Stimulated activated CD8-positive, alpha-beta memory T cell treated with anti-CD3 and anti-CD28 coated beads, Interleukin-12 subunit alpha, Interleukin-12 subunit beta, amount 100 ng/mL, for 4 hours (primary cell): Measurements from ENCODE around the gene TCTN3.
"Not testable (repeated sequence)": the region's sequence is repeated elsewhere in the genome, so short reads cannot be mapped to it uniquely, and the experiment has no call there.

ENCODE experiments used
- DNase-seq: peaks from one replicate; pipeline ENCODE4 v3.0.0-alpha.2; 2020; ENCODE audit warnings: low read depth

TCTN3 gene

DNA sequence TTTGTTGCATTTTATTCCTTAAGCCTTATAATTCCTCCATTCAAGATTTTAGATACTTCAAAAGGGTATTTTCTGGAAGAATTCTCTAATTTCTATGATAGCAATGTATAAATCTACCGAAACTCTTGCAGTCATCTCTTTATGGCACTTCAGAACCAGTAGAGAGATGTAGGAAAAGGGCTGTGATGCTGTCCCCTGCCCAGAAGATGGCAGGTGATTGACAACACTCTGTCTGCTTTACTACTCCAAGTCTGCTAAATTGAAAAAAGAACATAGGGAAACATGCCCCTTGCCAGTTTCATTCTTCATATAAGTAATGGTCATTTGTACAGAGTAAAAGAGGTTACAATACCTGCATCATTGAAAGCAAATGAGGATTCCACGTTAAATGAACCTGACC, 5.1 kb downstream of the TCTN3 start:
- DNase-seq = no peak

DNA sequence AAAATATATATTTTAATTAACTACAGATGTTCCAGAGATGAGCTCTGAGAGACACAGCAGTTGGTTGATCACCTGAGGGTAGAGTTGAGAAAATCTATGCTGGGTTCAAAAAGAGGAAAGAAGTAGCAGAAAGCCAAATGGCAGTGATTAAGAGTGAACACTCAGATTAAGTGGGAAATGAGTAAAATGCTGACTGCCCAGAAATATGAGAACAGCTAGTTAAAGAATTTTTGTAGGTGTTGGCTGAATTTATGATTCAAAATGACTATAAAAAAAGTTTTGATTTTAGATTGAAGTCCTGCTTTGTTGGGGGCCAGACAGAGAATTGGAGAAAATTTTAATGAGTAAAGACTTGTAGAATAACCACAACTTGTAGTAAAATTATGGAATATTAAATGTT, 9.8 kb downstream of the TCTN3 start:
- no peak for DNase-seq

DNA sequence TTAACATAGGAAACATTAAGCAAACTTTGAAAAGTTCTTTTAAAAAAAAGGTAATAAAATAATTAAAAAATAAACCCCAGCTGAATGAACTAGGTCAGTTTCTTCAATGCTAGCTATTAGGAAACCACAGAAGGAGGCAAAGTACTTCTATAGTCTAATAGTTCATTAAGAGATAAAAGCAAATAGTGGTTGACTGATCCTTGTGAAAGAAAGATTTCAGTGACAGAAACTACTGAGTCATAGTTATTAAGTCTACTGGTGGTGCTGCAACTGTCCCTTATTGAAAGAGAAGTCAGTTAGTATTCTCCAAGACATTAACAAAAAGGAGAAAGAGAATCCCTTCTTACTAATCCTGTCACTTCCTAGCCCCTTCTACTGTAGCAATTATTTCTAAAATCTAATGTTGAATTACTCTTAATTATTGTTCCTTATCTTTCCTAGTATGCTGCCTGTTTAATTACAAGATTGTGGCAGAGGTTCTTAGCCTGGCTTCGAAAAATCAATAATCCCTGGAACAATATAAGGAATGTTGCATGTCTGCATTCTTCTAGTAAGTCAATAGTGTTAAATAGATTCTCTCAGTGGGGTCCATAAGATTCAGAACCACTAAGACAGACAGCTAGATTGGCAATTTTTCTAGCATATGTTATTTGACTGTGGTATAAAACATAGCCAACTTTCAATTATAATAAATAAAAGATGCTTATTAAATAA, 18.2 kb downstream of the TCTN3 start:
- no peak for DNase-seq

DNA sequence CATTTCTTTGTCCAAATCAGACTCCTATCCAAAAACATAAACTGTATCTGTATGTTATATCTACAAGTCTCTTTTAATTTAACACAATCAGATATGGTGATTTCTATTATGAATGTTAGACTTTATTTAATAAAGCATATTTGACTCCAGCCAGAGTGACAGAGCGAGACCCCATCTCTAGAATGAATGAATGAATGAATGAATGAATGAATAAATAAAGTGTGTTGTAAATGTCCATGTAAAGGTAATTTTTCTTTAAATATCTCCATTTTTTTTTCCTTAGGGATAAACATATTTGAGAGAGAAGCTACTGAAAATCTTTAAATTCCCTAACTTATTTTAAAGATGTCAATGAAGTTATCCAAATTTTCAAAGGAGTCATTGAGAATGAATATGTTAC, 19.1 kb downstream of the TCTN3 start:
- DNase-seq = no peak

DNA sequence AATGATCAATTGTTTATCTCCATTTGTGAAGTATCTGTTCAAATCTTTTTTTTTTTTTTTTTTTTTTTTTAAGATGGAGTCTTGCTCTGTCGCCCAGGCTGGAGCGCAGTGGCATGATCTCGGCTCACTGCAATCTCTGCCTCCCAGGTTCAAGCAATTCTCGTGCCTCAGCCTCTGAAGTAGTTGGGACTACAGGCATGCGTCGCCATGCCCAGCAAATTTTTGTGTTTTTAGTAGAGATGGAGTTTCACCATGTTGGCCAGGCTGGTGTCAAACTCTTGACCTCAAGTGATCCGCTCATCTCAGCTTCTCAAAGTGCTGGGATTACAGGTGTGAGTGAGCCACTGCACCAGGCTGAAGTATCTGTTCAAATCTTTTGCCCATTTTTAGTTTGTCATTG, 21.1 kb downstream of the TCTN3 start:
- DNase-seq = not testable (repeated sequence)

DNA sequence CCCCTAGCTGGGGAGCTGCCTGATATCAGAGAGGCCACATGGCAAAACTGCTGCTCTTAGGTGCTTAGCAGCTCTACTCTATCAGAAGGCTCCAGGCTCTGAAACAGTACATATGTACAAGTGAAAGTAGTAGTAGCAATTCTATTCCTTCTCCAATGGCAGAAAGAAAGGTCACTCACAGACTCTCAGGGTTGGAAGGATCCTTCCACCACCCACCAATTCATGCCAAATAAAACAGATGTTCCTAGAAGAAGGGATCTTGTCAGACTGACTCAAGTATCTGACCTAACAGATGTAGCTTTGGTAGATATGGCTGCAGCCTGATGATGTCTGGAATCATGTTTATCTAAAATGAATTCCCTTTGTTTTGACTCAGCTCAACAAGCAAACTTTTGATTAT, 29.2 kb downstream of the TCTN3 start:
- DNase-seq = no peak

DNA sequence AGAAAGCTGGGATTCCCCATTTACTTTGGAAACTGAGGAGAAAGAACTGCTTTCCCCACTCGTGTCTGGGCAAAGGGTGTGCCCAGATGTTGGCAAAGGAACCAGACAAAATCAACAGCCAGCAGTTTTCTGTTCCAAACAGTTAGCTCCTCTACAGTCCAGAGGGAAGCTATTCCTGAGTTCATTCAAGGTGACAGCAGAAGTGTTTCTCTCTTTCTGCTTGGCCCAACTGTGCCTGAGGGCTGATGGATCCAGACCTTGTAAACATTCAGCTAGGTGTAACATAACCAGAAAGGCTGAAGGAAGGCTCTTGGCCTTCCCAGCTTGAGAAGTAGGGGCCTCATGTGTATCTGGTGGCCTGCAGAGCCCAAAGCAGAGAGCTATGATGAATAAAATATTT, 30.2 kb downstream of the TCTN3 start:
- DNase-seq = no peak

DNA sequence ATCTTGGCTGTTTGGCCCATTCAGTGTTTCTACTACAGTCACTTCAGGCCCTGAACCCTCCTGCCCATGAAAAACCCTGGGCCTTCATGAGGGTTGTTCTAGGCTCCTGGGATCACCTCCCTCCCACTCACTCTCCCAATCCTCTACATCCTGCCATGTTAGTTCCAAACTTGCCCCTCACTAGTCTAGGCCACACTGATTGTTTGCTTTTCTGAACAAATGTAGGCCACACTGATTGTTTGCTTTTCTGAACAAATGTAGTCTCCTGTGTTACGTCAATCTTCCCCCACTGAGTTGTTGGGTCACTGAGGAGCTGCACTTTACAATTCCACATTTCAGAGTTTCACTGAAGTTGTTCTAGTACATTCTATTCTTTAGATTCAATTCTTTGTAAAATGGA, 31.9 kb downstream of the TCTN3 start:
- no peak for DNase-seq

DNA sequence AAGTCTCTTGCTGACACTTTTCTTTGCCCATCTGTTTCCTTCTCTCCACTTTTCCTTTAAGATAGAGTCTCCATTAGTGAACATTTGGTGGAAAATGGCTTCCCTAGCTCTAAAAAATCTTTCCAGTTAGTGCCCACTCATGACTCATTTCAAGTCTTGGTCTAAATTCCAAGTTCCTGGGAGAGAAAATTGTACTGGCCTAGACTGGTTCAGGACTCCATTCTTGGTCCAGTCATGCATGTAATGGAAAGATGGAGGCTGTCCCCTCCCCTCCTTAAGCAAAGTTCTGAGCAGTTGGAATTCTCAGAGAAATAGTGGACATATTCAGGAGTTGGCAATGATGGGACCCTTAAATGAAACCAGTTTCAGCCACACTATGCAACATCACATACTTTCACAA, 33.4 kb downstream of the TCTN3 start:
- DNase-seq = no peak

DNA sequence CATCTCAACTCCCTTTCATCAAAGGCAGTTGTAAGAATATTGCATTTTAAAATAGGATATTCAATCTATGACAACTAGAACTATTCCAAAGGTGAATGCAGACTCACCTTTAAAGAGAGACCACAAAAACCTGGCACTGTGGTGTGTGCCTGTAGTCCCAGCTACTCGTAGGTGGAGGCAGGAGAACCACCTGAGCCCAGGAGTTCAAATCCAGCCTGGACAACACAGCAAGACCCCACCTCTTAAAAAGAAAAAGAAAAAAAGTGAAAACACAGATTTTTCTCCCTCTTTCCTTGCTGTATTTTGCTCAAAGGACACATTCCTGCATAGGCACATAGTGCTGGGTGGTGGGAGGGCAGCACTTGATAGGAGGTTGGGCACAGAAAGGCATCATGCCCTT, 36.5 kb downstream of the TCTN3 start:
- DNase-seq = no peak

DNA sequence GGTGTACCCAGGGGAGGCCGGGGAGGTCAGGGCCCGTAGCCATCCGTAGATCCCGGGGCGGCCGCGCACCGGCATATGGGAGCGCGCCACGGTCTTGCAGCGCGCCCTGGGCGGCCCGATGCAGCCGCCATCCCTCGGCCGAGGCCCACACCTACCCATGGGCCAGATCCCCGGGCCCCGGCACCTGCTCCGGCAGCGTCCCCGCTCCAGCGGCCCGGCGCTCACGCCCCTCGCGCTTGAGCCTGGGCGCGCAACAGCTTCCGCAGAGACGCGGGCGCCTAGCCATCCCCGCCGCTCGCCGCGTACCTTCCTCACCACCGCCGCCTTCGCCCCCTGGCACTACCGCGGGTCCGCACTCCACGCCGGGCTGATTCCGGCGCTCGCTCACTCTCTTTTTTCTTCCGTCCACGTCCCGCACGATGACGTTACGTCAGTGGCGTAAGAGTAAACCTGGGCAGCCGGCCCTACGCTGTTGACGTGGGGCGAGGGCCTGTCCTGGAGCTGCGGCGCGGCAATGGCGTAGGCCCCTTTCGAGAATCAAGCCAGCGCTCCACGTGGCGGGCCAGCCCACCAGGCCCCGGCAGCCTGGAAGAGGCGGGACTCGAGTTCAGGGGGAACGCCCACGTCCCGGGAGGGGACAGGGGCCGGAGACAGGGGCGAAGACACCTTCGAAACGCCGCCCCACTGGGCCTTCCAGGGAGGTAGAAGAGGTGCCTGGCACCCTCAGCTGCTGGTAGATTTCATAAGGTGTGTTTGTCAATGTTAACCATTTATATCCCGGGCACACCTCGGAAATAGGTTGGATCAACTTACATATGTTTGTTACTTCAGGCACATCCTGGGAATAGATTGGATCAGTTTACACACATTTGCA, 37.2 kb downstream of the TCTN3 start, which contains the start of gene ALDH18A1:
Gene ALDH18A1 (minus strand): TSS at position 421 of the 874 bp plus-strand sequence. CDS start 3,334 bp downstream, outside the sequence.
- DNase-seq = peak; percentile 90

DNA sequence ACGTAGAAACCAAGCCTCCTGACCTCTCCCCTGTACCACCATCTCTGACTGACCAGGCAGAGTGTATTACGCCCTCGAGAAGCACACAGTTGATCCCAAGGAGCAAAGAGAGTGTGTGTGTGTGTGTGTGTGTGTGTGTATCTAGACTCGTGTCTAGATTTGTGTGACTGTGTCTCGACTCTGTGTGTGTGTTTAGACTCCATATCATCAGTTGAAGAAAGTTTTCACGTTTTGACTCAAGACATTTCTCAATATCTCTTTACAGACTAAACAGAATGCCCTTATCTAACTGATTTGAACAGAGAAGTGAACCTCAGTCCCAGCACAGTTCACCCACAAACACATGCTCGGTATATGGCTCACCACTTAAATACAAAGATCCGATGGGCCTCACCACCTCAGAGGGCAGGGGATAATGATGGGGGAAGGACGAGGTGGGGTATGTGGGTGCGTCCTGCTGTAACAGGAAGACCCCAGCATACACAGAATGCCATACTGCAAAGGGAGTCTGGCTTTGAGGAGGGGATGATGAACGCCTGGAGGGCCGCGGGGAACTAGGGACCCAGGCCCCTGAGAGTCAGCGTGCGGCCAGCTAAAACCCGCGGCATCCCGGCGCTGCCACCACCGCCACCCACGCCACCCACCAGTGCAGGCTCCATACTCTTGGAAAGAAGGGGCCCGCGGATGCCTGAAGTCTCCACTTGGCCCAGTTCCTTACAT, 38.0 kb downstream of the TCTN3 start:
- no peak for DNase-seq

DNA sequence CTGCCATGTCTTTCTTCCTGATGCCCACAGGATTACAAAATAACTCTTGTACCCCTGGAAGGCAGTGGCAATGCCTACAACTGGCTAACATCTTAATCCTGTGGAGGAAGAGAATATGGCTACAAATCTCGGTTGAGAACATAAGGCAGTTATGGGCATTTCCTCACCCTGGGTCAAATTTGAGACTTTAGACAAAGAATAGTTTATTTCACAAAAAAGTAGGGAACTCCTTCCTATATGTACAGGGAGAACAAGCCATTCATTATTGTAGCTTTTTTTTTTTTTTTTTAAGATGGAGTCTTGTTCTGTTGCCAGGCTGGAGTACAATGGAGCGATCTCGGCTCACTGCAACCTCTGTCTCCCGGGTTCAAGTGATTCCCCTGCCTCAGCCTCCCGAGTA, 39.8 kb downstream of the TCTN3 start:
- DNase-seq = no peak

DNA sequence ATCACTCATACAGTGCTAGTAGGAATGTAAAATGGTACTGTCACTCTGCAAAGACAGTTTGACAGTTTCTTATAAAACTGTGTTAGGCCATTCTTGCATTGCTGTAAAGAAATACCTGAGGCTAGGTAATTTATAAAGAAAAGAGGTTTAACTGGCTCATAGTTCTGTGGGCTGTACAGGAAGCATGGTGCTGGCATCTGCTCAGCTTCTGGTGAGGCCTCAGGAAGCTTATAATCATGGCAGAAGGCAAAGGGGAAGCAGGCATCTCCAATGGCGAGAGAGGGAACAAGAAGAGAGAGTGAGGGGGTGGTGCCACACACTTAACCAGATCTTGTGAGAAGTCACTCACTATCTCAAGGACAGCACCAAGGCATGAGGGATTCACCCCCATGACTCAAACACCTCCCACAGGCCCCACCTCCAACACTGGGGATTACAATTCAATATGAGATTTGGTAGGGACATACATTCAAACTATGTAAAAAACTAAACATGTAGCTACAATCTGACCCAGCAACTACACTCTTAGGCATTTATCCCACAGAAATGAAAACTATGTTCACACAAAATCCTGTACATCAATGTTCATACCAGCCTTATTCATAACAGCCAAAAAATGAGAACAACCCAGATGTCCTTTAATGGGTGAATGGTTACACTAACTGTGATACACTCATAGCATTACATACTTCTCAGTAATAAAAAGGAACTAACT, 42.2 kb downstream of the TCTN3 start:
- DNase-seq = no peak

DNA sequence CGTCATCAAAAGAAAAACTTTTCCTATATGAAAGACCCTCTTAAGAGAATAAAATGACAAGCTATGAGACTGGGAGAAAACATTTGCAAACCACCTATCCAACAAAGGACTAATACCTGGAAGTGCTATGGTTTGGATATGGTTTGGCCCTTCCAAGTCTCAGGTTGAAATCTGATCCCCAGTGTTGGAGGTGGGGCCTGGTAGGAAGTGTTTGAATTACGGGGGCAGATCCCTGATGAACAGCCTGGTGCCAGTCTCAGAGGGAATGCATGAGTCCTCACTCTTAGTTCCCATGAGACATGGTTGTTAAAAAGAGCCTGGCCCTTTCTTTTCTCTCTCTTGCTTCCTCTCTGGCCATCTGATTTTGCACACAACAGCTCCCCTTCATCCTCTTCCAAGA, 43.5 kb downstream of the TCTN3 start:
- DNase-seq = no peak

DNA sequence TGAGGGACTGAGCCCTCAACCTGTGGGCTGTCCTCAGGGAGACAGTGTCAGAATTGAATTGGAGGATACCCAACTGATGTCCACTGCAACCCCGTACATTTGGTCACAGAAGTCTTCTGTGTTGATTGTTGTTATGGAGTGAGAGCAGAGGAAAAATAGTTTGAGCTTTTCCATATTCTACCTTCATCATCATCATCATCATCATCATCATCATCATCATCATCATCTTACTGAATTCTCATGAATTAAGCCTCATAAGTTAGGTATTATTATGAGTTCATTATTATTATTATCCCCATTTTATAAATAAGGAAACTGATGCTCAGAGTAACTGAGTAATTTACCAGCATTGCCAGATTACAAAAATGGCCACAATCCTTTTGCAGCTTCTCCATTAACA, 45.6 kb downstream of the TCTN3 start:
- DNase-seq = no peak

DNA sequence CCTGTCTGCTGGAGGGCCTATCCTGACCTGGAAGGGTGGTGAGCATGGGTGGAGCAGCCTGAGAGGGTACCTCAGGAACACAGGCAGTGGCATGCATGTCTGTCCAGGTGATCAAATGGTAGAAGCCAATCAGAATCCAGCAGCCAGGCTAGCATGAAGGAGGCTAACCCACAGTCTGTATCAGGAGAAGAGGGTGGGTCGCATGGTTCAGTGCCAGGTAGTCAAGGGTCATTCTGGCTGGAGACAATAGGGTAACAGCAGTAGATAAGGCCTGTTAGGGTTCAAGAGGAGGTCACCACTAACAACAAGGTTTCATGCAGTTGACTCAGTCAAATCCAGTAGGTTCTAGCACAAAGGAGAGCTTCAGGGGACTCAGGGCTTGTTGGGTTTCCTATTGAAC, 47.6 kb downstream of the TCTN3 start:
- DNase-seq = no peak

DNA sequence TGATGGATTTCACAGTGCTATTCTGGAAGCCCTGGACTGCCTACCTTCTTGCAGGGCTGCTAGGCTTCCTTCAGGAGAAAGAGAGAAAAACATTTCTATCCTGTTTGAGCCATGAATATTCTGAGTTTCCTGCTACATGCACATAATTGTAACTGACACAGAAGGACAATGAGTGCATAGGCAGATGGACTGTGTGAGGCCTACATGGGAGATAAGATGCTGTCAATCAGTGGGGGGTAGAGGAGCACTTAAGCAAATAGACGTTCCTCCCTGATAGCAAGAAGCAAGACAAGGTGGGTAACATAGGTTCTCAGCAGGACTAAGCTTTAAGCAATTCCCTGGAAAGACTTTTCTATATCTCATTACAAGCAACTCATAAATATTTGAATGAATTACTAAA, 48.8 kb downstream of the TCTN3 start:
- DNase-seq = no peak

DNA sequence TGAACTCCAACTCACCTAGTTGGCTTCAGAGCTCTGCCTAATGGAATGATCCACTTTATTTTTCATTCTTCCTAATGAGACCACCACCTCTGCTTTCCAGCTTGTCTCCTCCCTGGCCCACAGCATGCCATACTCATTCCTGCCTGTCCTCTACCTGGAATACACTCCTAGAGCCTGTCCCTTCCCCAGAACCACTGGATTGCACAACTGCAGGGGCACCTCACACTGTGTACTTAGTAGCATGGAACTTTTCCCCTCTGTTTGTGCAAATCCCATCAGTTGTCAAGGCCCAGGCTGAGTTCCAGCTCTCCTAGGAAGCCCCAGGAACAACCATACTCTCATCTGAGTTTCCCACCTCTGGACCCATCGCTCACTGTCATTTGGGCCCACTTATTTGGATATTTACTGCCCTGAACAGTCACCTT, 52.8 kb downstream of the TCTN3 start:
- no peak for DNase-seq

DNA sequence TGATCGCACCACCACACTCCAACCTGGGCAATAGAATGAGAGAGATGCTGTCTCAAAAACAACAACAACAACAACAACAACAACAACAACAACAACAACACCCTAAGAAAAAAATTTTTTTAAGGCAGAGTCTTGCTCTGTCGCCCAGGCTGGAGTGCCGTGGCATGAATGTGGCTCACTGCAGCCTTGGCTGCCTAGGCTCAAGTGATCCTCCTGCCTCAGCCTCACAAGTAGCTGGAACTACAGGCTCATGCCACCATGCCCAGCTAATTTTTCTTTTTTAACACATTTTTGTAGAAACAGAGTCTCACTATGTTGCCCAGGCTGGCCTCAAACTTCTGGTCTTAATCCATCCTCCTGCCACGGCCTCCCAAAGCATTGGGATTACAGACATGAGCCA, 55.8 kb downstream of the TCTN3 start:
- DNase-seq = no peak

DNA sequence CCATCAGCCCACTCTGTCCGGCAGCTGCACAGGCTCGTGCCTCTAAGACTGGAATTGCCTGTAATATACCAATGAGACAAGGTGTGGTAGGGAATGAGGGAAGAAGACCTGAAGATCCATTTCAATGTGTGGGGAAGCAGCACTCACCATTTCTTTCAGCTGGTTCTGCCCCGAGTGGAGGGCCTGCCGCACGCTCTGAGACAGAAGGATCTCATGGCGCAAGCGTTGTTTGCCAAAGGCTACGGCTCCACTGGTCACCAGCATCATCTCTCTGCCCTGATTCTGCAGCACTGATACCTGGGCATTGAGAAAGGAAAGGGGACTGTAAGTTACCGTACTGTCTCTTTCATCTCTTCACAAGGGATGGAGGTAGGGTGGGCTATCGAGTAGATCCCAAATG, 56.6 kb downstream of the TCTN3 start:
- no peak for DNase-seq

DNA sequence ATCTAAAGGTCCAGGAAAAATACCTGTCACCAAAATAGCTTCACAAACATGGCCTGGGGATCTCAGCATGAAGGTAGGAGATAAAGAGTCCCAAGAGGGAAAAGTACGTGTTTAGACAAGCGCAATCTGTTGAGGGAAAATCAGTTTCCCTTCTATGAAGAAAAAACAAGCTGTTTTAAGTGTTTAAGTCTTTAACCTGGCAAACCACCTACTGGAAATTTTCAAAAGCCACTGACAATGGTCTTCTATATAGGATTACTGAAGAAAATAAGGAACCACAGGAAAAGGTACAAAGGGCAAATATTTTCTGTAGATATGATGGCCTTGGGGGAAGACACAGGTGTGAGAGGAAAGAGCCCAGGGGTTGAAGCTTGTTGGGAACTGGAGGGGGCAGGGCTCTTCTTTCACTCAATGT, 58.4 kb downstream of the TCTN3 start:
- no peak for DNase-seq
